ENCODE measurements around the gene DDX24. TPM values are rescaled to one million over a fixed set of nuclear protein-coding genes. Genes with fewer than 3 reads are reported as not detected.
A peak's percentile ranks its signal among the peaks of the same experiment; 100 is the strongest.

The DDX24 gene
- total and polyA plus RNA-seq, 2 experiments from 2014 or later: 127 to 145 TPM

GRCh38 chr14:94042433-94043091 lies 38.4 kb downstream of the DDX24 start:
- no peak for DNase-seq (ENCODE audit: low spot score)
- no peak overlapping the region for H2AFZ ChIP-seq
- no peaks in the 10 kb centered on the region for H3K36me3 ChIP-seq (replicated peaks; ENCODE audit: insufficient read depth, low read depth)
- H3K9me3 ChIP-seq (ENCODE audit: low read depth): no peaks in the 10 kb centered on the region
- no peak overlapping the region for H3K27ac ChIP-seq
- no peaks in the 10 kb centered on the region for H3K9me2 ChIP-seq (replicated peaks; ENCODE audit: insufficient read depth)
- H3K4me3 ChIP-seq: no peak overlapping the region
- no peaks in the 10 kb centered on the region for H4K20me1 ChIP-seq (ENCODE audit: insufficient read depth, poor library complexity, severe bottlenecking)
- H3K27me3 ChIP-seq: no peaks in the 10 kb centered on the region
- TF ChIP-seq EZH2 (IDR thresholded peaks at IDR 0.05; ENCODE audit: borderline replicate concordance) (no peak), CTCF (IDR thresholded peaks at IDR 0.05; ENCODE audit: poor library complexity) (no peak), EZH2phosphoT487 (IDR thresholded peaks at IDR 0.05; ENCODE audit: low read depth, severe bottlenecking, unreplicated experiment) (no peak)
- no peak overlapping the region for H3K4me2 ChIP-seq
- H3K4me1 ChIP-seq (ENCODE audit: insufficient read depth): no peaks in the 10 kb centered on the region
- WGBS (ENCODE audit: low lambda C conversion rate, missing lambda C conversion rate): 94% methylated on average over 11 of the region's 12 CpGs
- H3K79me2 ChIP-seq: no peaks in the 10 kb centered on the region

GRCh38 chr14:94041551-94042346 lies 39.3 kb downstream of the DDX24 start:
- H4K20me1 ChIP-seq (ENCODE audit: insufficient read depth, poor library complexity, severe bottlenecking): no peaks in the 10 kb centered on the region
- H3K4me2 ChIP-seq: no peak overlapping the region
- no peaks in the 10 kb centered on the region for H3K4me1 ChIP-seq (ENCODE audit: insufficient read depth)
- DNase-seq (ENCODE audit: low spot score): peak; percentile 35
- H2AFZ ChIP-seq: no peak overlapping the region
- no peak overlapping the region for H3K27ac ChIP-seq
- no peaks in the 10 kb centered on the region for H3K9me3 ChIP-seq (ENCODE audit: low read depth)
- no peak for TF ChIP-seq EZH2 (IDR thresholded peaks at IDR 0.05; ENCODE audit: borderline replicate concordance)
- no peak for TF ChIP-seq EZH2phosphoT487 (IDR thresholded peaks at IDR 0.05; ENCODE audit: low read depth, severe bottlenecking, unreplicated experiment)
- TF ChIP-seq CTCF (IDR thresholded peaks at IDR 0.05; ENCODE audit: poor library complexity): no peak
- H3K4me3 ChIP-seq: no peak overlapping the region
- H3K27me3 ChIP-seq: no peaks in the 10 kb centered on the region
- H3K36me3 ChIP-seq (replicated peaks; ENCODE audit: insufficient read depth, low read depth): no peaks in the 10 kb centered on the region
- 85% methylated on average over 18 of the region's 18 CpGs for WGBS (ENCODE audit: low lambda C conversion rate, missing lambda C conversion rate)
- no peaks in the 10 kb centered on the region for H3K79me2 ChIP-seq
- no peaks in the 10 kb centered on the region for H3K9me2 ChIP-seq (replicated peaks; ENCODE audit: insufficient read depth)

GRCh38 chr14:94040796-94041195 lies 40.2 kb downstream of the DDX24 start:
- WGBS (ENCODE audit: low lambda C conversion rate, missing lambda C conversion rate): 91% methylated on average over 13 of the region's 13 CpGs
- no peaks in the 10 kb centered on the region for H3K36me3 ChIP-seq (replicated peaks; ENCODE audit: insufficient read depth, low read depth)
- no peak for TF ChIP-seq EZH2phosphoT487 (IDR thresholded peaks at IDR 0.05; ENCODE audit: low read depth, severe bottlenecking, unreplicated experiment)
- no peak for TF ChIP-seq CTCF (IDR thresholded peaks at IDR 0.05; ENCODE audit: poor library complexity)
- TF ChIP-seq EZH2 (IDR thresholded peaks at IDR 0.05; ENCODE audit: borderline replicate concordance): no peak

More at GRCh38 chr14:94040796-94041195, 40.2 kb downstream of the DDX24 start:
- Histone ChIP-seq H3K27ac (no peak overlapping the region), H4K20me1 (ENCODE audit: insufficient read depth, poor library complexity, severe bottlenecking) (no peaks in the 10 kb centered on the region), H3K27me3 (no peaks in the 10 kb centered on the region), H3K9me2 (replicated peaks; ENCODE audit: insufficient read depth) (no peaks in the 10 kb centered on the region), H3K4me2 (no peak overlapping the region), H3K4me3 (no peak overlapping the region), H3K4me1 (ENCODE audit: insufficient read depth) (no peaks in the 10 kb centered on the region), H3K79me2 (no peaks in the 10 kb centered on the region), H2AFZ (no peak overlapping the region), H3K9me3 (ENCODE audit: low read depth) (no peaks in the 10 kb centered on the region)
- DNase-seq (ENCODE audit: low spot score): no peak
